Adrenal gland (tissue), 12 donors: ENCODE measurements around the gene SBK1. TPM values are rescaled to one million over a fixed set of nuclear protein-coding genes. Genes with fewer than 3 reads are reported as not detected.
"Not testable (repeated sequence)": the region's sequence is repeated elsewhere in the genome, so short reads cannot be mapped to it uniquely, and the experiment has no call there.

Experiments used
- DNase-seq, 7 donors: peaks; one replicate each; pipeline ENCODE4 v3.0.0-alpha.2; 2019 to 2020
- H3K27ac ChIP-seq, 5 donors: fragments of 200-600 bp; sonication (generic) in 4 of 5; 1 replicate in 3 of 5; 2 replicates in 2 of 5; pipeline versions ENCODE4 v1.5.1 to v1.8.0; 2016 to 2020; ENCODE audit warnings: mild to moderate bottlenecking in 1 of 5
- H3K27me3 ChIP-seq: fragments of 200-600 bp; 2 replicates; pipeline ENCODE4 v1.8.0; 2021
- H3K36me3 ChIP-seq, 2 donors: fragments of 200-600 bp; replicated peaks in 1 of 2; 1 replicate in 1 of 2; 2 replicates in 1 of 2; pipeline versions ENCODE4 v1.5.1 to v1.8.0; 2018 to 2022
- H3K4me1 ChIP-seq, 2 donors: fragments of 200-600 bp; replicated peaks in 1 of 2; 1 replicate in 1 of 2; 2 replicates in 1 of 2; pipeline versions ENCODE4 v1.5.1 to v1.8.0; 2018 to 2021
- H3K4me3 ChIP-seq, 4 donors: fragments of 200-600 bp; sonication (generic) in 3 of 4; one replicate each; pipeline ENCODE4 v1.5.1; 2016 to 2018
- H3K9me3 ChIP-seq, 3 donors: fragments of 200-600 bp; sonication (generic) in 1 of 3; replicated peaks in 1 of 3; 1 replicate in 2 of 3; 2 replicates in 1 of 3; pipeline versions ENCODE4 v1.5.1 to v1.8.0; 2016 to 2021
- WGBS, 4 donors: extraction: QIAGEN DNeasy Blood & Tissue Kit in 2 of 4; methylation state at CpG; one replicate each; pipeline versions ENCODE4 v1.1.5 to v1.1.7; 2013 to 2017; 5-methylcytosine and 5-hydroxymethylcytosine counted together
- intact Hi-C, 2 donors: fragments of 100-400 bp; cut with DNase I; formaldehyde crosslinking; loops; one replicate each; pipeline versions ENCODE4 v1.14.1 to v1.15.0; 2022 to 2023
- polyA plus RNA-seq, 3 donors: library from polyadenylated mRNA; stranded (reverse); fragments of 200-250 nt in 2 of 3; fragments of 350-450 nt in 1 of 3; fragmentation: Illumina TruSeq in 1 of 3; extraction: RNeasy Lipid Tissue Mini Kit (QIAGEN cat#74804) in 1 of 3; gene quantifications; one replicate each; pipeline ENCODE4 v1.2.3, GENCODE V29; 2013 to 2014
- total RNA-seq, 9 donors: library from RNA; depleted of rRNA in 4 of 9; stranded (reverse); fragments of >200 nt in 4 of 9; fragments of 120-200 nt in 1 of 9; fragmentation: NEBNext Ultra II Directional in 1 of 9; extraction: Animal tissue kit (Norgen Biotek cat#: 25700) in 1 of 9; gene quantifications; one replicate each; pipeline versions ENCODE4 v1.1.0 to v1.2.4, GENCODE V29; 2013 to 2023
- donor health status: healthy with polysubstance abuse.
- donor health status: Bipolar disorder and iron deficiency.
- donor health status: DM: yes; HTN: yes; CAD: no.
- donor health status: DM: no; HTN: no; CAD: no.
- donor health status: DM: no; HTN: no; CAD: no.
- donor health status: DM: yes; HTN: yes; CAD: no.

The SBK1 gene
- total and polyA plus RNA-seq, 12 donors = 0.57 to 6.9 (median 4.1) TPM

- H3K4me3 ChIP-seq, H3K36me3 ChIP-seq, intact Hi-C loops, DNase-seq, H3K27me3 ChIP-seq, H3K4me1 ChIP-seq, H3K9me3 ChIP-seq, H3K27ac ChIP-seq: not testable (repeated sequence)
- WGBS, 4 donors = 75 to 92% (median 80%) methylated on average over 2 to 6 of the region's 6 CpGs
Observed at GRCh38 chr16:28332632-28333031, 40.3 kb downstream of the SBK1 start.

GRCh38 chr16:28335678-28336077 lies 43.4 kb downstream of the SBK1 start:
- H3K36me3 ChIP-seq, intact Hi-C loops, H3K27me3 ChIP-seq, DNase-seq, H3K27ac ChIP-seq, H3K4me3 ChIP-seq, H3K9me3 ChIP-seq, H3K4me1 ChIP-seq: not testable (repeated sequence)
- WGBS, 4 donors = 84 to 90% (median 89%) methylated on average over 5 to 8 of the region's 8 CpGs

- DNase-seq, H3K9me3 ChIP-seq, H3K27ac ChIP-seq, H3K27me3 ChIP-seq, H3K36me3 ChIP-seq, intact Hi-C loops, H3K4me3 ChIP-seq, H3K4me1 ChIP-seq: not testable (repeated sequence)
- WGBS, 4 donors = 74 to 78% (median 75%) methylated on average over 3 to 5 of the region's 5 CpGs
Observed at GRCh38 chr16:28336940-28337710, 44.8 kb downstream of the SBK1 start.

- H3K9me3 ChIP-seq, DNase-seq, H3K36me3 ChIP-seq, H3K4me1 ChIP-seq, H3K27me3 ChIP-seq, intact Hi-C loops, H3K4me3 ChIP-seq, H3K27ac ChIP-seq: not testable (repeated sequence)
- WGBS, 4 donors = 83 to 90% (median 86%) methylated on average over 4 to 6 of the region's 6 CpGs
Observed at GRCh38 chr16:28338230-28338629, 45.9 kb downstream of the SBK1 start.

- WGBS, 4 donors = 87 to 100% (median 100%) methylated on average over 1 to 2 of the region's 5 CpGs
- H3K27me3 ChIP-seq, H3K27ac ChIP-seq, H3K36me3 ChIP-seq, H3K4me3 ChIP-seq, H3K4me1 ChIP-seq, DNase-seq, intact Hi-C loops, H3K9me3 ChIP-seq: not testable (repeated sequence)
Observed at GRCh38 chr16:28362600-28362999, 70.3 kb downstream of the SBK1 start.

- DNase-seq, H3K4me3 ChIP-seq, H3K36me3 ChIP-seq, H3K9me3 ChIP-seq, H3K4me1 ChIP-seq, H3K27me3 ChIP-seq, H3K27ac ChIP-seq, intact Hi-C loops: not testable (repeated sequence)
- WGBS, 4 donors = no CpG with 5 or more reads among the region's 5 CpGs
Observed at GRCh38 chr16:28363408-28363807, 71.1 kb downstream of the SBK1 start, which contains the start of gene NPIPB6. Gene NPIPB6 (minus strand): TSS chr16:28363508. CDS start chr16:28362822, 686 bp downstream.

- peak in 1 of 7 donors; percentile 11 for DNase-seq
- H3K27ac ChIP-seq, H3K4me1 ChIP-seq, H3K36me3 ChIP-seq, H3K27me3 ChIP-seq, H3K9me3 ChIP-seq, intact Hi-C loops, H3K4me3 ChIP-seq: not testable (repeated sequence)
- WGBS, 4 donors = 2 to 3% (median 2%) methylated on average over 5 to 17 of the region's 75 CpGs; no CpG with 5 or more reads in 1 of the 4 donors
Observed at GRCh38 chr16:28364268-28365173, 72.2 kb downstream of the SBK1 start.

GRCh38 chr16:28367926-28368325 lies 75.6 kb downstream of the SBK1 start:
- WGBS, 4 donors = 5 to 20% (median 13%) methylated on average over 4 to 25 of the region's 32 CpGs; no CpG with 5 or more reads in 1 of the 4 donors
- H3K27ac ChIP-seq, H3K9me3 ChIP-seq, H3K4me3 ChIP-seq, intact Hi-C loops, H3K27me3 ChIP-seq, H3K4me1 ChIP-seq, H3K36me3 ChIP-seq: not testable (repeated sequence)
- DNase-seq = peak in 1 of 7 donors; percentile 6
